Stromal cell of bone marrow (primary cell): ENCODE data around the gene FAP.

Experiments
- DNase-seq: peaks from one replicate; pipeline ENCODE4 v3.0.0-alpha.2; 2012; ENCODE audit warnings: low read depth

FAP gene

DNA sequence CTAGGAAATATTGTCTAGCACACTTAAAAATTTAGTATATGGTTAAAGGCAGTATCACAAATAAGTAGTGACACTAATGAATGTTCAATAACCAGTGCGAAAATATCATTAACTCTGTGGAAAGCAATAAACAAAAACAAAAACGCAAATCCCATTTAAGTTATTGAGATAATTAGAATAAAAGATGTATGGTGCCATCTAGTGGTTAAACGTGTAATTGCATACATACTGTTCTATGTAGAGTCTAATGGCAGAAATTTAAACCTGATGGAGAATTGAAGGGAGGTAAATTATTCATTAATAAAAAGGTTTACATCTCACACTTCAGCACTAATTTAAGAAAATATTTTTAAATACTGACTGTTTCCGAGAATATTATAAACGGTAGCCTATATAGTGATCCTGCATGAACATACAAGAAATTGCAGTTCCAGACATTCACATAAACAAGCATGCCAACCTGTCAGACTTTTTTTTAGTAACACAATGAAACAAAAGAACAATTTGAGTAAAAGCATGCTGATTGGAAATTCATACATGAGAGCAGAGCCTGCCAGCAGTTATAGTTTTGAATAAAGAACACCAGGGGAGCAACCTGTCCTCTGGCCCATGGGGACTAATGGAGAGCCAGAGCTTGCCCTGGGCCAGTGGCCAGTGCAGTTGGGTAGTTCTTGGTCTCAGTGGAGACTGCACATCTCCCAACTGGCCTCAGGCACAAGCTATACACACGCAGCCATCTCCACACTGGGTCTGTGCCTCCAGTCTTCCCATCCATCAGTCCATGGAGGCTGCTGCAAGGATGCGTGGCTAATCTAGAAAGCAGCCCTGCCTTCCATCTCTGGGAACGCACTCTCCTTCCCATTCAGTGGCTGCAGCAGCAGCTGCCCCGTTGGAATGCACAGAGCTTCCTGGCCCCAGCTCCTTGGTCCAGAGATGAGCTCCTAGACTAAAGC, 119.2 kb downstream of the FAP start:
- DNase-seq = peak; percentile 32
